ENCODE data around the gene PKN1. TPM values are rescaled to one million over a fixed set of nuclear protein-coding genes. Genes with fewer than 3 reads are reported as not detected.
"Not testable (repeated sequence)": the region's sequence is repeated elsewhere in the genome, so short reads cannot be mapped to it uniquely, and the experiment has no call there.

Gene PKN1
- total RNA-seq, 2 donors from 2014 or later, result 119 to 146 TPM

DNA sequence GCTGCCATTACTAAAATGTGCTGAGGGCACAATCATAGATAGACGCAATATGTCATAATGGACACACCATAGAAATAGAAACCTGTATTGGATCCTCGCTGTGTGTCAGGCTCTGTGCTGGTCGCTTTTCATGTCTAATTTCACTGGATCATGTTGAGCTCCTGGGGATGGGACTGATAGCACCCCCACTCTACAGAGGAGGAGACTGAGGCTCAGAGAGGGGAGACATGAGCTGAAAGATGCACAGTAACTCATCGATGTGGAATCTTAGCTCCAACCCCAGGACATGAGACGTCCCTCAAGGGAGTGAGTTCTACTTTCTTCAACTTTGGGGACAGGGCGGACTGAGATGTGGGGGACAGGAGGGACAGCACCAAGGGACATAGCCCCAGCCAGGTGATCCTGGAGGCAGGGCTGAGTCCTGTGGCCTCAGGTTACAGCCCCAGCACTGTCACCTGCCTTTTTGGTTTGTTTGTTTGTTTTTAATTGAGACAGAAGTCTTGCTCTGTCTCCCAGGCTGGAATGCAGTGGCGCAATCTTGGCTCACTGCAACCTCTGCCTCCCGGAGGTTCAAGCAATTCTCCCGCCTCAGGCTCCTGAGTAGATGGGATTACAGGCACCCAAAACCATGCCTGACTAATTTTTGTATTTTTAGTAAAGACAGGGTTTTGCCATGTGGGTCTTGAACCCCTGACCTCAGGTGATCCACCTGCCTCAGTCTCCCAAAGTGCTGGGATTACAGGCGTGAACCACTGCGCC, 69.4 kb downstream of the PKN1 start:
- intact Hi-C loops (cut with DNase I), result no loop called here
- no peak for ATAC-seq
- no peak for DNase-seq

DNA sequence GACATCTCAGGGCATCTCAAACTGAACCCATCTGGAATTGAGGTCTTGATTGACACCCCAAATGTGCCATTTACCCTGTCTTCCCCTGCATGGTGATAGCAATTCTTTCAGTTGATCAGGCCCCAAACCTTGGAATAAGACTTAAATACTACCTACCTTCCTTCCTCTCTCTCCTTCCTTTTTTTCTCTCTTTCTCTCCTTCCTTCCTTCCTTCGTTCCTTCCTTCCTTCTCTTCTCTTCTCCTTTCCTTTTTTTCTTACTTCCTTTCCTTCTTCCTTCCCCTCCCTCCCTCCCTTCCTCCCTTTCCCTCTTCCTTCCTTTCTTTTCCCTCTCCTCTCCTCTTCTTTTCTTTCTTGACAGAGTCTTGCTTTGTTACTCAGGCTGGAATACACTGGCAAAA, 70.2 kb downstream of the PKN1 start:
- intact Hi-C loops (cut with DNase I), result no loop called here
- DNase-seq, result no peak
- no peak for ATAC-seq

DNA sequence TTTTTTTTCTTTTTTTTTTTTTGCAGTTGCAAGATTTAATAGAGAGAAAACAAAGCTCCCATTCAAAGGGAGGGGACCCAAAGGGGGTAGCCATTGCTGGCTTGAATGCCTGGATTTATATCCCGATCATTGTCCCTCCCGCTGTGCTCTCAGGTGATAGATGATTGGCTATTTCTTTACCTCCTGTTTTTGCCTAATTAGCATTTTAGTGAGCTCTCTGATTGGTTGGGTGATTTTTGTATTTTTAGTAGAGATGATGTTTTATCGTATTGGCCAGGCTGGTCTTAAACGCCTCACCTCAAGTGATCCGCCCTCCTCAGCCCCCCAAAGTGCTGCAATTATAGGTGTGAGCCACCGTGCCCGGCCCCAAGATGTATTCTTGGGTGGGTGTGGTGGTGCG, 71.5 kb downstream of the PKN1 start:
- DNase-seq; intact Hi-C loops (cut with DNase I); ATAC-seq: not testable (repeated sequence)

DNA sequence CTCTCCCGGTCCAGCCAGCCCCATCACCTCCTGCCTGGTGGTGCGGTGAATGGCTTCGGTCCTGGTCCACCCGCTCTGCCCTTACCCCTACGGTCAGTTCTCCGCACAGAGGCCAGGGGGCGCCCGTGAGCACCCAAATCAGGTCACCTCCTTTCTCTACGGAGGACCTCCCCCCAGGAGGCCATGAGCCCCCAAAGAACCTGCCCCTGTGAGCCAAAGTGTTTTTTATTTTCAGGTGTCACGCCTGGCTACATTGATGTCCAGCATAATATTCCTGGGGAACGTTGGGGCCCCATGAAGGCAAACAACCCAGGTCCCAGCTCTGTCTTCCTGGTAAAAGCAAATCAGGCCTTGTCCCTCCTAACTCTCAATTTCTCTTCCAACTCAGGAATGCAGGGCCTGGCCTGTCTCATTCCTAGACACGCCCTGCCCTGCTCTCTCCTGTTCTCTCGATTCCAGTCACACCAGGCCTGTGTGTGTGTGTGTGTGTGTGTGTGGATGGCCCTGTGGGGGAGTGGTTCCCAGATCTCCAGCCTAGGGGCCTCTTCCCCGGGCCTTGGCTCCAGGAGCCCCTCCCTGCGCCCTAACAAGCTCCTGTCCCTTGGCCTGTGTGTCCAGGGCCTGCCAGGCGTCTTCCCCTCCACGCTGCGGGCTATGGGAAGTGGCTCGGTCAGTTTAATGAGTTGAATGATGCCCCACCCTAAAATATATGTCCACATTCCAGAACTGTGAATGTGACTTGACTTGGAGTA, 72.6 kb downstream of the PKN1 start:
- intact Hi-C loops (cut with DNase I), result no loop called here
- peak; percentile 50 for DNase-seq
- peak; percentile 31 to 33 for ATAC-seq

DNA sequence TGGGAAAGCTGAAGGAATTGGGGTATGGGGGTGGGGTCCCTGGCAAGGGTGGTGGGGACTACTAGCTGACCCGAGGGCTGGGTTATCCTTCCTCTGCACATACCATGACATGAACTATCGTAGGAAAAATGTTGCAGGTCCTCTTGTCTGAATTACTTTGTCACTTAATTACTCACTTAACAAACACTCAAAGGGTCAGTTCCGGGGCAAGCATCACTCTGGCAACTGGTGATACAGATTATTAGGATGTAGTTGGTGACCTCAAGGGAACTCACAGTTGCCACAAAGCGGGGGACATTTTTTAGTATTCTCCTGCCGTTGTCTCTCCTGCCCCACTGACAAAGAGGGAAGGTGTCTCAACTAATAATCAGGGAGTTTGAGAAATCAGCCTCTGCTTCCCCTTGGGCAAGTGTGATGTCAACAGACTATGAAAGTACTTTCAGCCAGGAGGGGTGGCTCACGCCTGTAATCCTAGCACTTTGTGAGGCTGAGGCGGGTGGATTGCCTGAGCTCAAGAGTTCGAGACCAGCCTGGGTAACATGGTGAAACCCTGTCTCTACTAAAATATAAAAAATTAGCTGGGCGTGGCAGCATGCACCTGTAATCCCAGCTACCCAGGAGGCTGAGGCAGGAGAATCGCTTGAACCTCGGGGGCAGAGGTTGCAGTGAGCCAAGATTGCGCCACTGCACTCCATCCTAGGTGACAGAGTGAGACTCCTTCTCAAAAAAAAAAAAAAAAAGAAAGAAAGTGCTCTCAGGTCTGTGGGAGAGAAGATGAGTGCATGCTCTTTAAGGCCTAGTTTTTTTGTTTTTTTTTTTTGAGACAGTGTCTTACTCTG, 74.8 kb downstream of the PKN1 start:
- ATAC-seq (peak in 1 of 2 donors; percentile 16), DNase-seq (no peak)
- intact Hi-C loops (cut with DNase I), result no loop called here

DNA sequence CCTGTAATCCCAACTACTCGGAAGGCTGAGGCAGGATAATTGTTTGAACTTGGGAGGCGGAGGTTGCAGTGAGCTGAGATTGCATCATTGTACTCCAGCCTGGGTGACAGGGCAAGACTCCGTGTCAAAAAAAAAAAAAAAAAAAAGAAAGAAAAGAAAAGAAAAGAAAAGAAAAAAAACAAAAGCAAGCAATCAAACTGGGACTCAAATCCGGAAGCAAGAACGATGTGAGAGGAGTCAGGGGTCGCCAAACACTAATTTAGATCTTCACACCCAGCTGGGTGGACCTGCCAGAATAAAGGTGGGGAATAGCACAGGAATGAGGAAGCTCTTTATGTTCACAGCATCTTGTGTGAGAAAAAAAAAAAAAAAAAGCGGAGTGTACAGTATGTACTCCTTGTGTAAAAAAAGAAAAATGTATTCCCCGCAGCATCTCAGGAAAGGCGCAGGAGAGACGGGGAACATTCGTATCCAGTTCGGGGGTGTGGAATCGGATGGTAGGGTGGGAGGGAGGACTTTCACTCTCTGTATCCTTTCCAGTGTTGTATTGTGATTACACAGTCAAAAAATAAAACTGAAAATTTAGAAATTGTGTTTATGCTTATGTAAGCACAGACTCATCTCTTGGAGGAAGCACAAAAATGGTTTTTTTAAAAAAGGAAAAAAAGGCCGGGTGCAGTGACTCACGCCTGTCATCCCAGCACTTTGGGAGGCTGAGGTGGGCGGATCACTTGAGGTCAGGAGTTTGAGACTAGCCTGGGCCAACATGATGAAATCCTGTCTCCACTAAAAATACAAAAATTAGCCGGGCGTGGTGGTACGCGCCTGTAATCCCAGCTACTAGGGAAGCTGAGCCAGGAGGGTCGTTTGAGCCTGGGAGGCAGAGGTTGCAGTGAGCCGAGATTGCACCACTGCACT, 77.5 kb downstream of the PKN1 start:
- peak; percentile 56 for DNase-seq
- ATAC-seq, result peak; percentile 33 to 67
- intact Hi-C loops (cut with DNase I), result no loop called here

DNA sequence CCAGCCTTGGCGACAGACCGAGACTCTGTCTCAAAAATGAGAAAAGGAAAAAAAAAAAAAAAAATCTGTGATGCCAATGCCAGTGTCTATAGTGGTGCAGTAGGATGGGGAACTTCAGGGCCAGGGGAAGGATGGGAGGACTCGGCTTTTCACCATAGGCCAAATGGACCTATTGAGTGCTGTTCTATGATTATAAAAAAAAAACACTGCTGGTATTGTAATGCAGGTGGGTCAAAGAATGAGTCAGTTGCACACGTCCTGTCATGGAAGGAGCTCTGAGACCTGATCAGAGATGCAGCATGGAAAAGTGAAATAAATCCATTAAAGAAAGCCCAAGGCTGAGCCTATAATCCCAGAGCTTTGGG, 78.1 kb downstream of the PKN1 start:
- ATAC-seq, result peak in 1 of 2 donors; percentile 3
- intact Hi-C loops (cut with DNase I), result no loop called here
- DNase-seq, result no peak

DNA sequence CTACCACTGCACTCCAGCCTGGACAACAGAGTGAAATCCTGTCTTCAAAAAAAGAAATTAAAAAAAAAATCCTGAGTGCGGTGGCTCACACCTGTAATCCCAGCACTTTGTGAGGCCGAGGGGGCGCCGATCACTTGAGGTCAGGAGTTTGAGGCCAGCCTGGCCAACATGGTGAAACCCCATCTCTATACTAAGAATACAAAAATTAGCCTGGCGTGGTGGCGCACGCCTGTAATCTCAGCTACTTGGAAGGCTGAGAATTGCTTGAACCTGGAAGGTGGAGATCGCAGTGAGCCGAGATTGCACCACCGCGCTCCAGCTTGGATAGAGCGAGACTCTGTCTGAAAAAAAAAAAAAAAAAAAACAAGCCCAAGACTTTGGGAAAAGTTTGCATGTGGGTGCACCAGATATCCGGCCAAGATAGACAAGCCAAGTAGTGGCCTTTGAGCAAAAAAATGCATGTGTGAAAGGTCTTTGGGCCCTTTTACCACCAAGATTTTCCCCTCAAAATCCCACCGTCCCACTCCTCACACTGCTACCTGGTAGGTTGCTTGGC, 79.4 kb downstream of the PKN1 start:
- ATAC-seq (no peak), DNase-seq (no peak)
- intact Hi-C loops (cut with DNase I), result no loop called here

DNA sequence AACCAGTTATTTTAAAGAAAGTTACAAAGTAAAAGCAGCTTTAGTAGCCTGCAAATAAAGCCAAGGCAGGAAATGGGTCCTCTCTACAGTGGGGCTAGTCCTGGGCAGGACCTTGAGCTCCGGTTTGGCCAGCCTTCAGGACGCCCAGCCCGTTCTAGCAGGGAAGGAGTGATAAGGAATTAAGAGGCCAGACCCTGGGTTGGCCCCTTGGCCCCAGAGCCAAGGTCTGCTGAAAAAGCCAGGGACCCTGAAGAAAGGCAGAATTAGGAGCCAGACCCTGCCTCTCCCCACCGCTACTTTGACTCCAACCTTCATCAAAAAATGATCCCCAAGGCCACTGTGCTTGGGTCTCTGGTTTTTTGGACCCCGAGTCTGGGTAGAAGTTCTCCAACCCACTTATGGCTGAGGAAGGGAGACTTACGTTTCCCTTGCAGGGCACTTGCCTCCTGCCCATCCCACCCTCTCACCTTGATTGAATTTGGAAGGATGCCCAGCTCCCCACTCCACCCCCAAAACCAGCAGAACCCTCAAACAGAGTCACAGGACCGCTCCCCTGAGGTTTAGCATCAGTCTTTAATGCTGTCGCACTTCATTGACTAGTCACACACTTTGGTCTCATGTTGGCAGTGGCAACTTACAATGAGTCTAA, 81.2 kb downstream of the PKN1 start:
- intact Hi-C loops (cut with DNase I), result no loop called here
- DNase-seq (no peak), ATAC-seq (no peak)

DNA sequence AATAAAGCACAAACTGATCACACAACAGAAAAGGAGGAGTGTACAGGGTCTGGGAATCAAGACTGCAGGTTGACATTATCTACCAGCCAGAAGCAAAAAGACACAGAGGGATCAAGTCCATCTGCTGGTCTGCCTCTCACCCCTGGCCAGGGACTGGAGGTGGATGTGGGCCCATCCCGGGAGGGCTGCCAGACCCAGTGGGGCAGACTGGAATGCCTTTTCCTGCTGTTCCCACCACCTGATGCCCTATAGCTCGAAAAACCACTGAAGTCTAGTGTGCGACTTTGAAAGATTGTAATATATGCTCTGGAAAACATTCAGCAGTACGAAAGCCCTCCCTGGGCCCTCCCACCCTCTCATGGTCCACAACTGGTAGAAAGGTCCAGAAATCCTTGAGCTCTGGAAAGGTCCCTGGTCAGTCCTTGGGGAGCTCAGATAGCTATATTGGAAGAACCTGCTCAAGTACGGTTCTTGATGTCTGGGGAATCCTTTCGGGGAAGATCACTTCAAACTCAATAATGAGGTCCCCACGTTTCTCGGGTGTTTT, 82.5 kb downstream of the PKN1 start:
- intact Hi-C loops (cut with DNase I), result no loop called here

DNA sequence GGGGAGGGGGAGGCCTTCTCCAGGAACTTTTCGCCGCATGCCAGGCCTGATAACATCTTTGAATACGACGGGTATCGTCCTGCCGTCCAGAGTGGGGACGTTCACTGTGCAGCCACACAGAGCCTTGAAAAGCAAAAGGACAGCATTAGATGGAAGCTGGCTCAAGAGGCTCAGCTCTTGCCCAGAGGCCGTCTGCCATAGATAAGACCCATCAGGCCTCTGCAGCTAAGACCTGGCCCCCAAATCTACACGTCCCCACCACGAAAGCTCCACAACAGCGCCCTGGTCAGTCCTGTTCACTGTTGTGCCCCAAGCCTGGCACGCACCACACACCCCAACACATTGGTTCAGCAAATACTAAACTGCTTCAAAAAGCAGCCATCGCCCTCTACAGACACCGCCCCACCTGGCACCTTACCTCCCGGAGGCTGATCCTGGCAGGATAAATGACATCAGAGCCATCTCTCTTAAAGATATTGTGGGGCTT, 83.0 kb downstream of the PKN1 start:
- intact Hi-C loops (cut with DNase I), result no loop called here
- no peak for ATAC-seq
- DNase-seq, result no peak

More for the DNA sequence above, 82.5 kb downstream of the PKN1 start:
- DNase-seq (no peak), ATAC-seq (no peak)

DNA sequence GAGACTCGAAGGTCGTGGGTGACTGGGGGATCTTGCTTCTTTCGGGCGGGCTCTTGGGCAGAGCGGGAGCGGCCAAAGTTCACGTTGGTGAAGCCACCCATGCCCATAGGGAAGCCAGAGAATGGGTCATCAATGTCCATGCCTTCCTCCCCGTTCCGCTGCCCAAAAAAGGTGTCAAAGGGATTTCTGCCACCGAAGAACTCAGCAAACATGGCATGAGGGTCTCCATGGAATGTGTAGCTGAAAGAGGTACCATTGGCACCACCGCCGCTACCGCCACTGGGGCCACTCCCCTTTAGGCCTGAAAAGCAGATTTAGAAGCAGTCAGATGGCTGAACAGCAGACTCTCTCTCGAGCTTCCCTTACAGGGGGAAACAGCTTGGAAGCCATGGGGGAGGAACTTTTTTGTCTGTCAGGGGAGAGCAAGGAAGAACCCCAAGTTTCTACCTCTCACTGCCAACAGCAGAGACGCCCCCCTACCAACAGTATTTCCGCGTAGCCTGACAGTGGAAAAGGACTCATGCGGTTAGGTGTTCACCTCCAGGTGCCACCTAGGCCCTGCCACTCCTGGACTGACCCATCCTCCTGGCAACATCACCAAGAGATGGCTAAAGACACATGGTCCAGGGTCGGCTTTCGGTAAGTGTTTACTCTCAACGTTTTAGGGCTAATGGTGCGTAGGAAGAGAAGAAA, 83.8 kb downstream of the PKN1 start:
- intact Hi-C loops (cut with DNase I), result no loop called here
- no peak for ATAC-seq

DNA sequence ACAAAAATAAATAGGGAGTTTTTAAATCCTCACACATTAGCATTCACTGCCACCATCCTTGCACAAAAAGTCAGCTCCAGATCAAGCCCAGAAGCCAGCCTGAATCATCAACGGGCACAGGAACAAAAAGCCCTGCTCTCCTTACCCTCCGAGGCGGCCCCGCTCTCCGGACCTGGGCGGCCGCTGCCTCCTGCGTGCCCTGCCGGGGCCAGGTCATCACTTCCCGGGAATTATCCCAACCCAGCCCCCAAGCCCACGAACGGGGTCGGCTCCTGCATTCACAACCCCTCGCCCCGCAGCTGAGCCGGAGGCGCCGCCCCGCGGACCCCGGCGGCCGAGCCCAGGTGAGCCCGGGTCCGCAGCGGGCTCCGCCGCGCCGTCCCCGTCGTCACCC, 84.3 kb downstream of the PKN1 start:
- DNase-seq, result peak; percentile 56
- peak; percentile 0 to 1 for ATAC-seq
- intact Hi-C loops (cut with DNase I), result no loop called here

More for the DNA sequence above, 83.8 kb downstream of the PKN1 start:
- no peak for DNase-seq

DNA sequence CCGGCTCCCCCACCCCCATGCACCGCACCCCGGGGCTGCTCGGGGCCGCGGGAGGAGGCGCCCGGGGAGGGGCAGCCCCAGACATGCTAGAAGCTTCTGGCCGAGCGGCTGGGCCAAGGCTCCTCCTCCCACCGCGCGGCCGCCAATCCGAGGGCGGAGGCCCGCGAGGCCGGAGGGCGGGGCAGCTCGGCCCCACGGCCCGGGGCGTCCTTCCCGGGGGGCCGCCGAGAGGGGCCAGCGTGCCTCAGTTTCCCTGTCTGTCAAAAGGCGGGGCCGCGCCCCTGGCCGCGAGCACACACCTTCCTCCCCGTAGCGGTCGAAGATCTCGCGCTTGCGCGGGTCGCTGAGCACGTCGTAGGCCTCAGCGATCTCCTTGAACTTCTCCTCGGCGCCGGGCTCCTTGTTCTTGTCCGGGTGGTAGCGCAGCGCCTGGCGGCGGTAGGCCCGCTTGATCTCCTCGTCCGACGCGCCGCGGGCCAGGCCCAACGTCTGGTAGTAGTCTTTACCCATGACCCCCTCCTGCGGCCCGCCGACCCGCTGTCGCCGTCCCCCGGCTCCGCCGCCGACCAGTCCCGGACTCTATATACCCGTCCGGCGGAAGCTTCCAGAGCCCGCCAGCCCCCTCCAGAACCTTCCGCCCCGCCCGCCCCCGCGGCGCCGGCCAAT, 84.9 kb downstream of the PKN1 start, which contains the start of gene DNAJB1:
DNAJB1 (minus strand) TSS at position 558 of the 666 bp plus-strand sequence; CDS start at position 510, 48 bp downstream.
- ATAC-seq, result peak; percentile 86 to 91

DNA sequence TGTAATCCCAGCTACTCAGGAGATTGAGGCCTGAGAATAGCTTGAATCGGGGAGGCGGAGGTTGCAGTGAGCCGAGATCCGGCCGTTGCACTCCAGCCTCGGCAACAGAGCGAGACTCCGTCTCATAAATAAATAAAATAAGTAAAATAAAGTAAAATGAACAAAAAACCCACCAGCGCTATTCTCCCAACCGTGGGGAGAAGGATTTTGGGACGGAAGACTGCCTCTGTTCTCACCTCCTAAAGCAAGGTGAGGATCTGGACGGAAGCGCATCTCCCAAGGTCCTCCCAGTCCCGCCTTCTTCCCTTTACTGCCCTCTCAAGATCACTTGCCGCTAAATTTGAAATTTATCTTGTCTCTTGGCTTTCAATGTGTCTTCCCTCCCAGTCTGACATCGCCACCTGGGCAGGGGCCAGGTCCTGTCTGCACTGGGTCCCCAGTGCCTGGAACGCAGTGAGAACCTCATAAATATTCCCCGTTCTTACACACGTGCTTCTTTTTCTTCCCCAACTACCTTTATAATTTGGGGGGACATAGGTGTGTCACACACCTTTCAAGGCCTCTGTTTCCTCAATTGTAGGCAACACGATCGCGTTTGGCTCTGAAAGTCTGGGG, 86.2 kb downstream of the PKN1 start:
- intact Hi-C loops (cut with DNase I), result no loop called here
- ATAC-seq, result no peak
- no peak for DNase-seq

More for the DNA sequence above, 84.9 kb downstream of the PKN1 start, which contains the start of gene DNAJB1:
- DNase-seq, result peak; percentile 85
- intact Hi-C loops (cut with DNase I), result no loop called here

Data from left cardiac atrium (tissue), 4 donors.